GM23338 (cell line): ENCODE measurements around the gene SELENOS.

ENCODE experiments used
- CREB1 ChIP-seq: fragments of 250-450 bp; sonication (Bioruptor Pico); IDR thresholded peaks from 2 replicates; pipeline ENCODE4 v1.5.0; 2020; ENCODE audit warnings: low read depth, mild to moderate bottlenecking, moderate library complexity
- CTCF ChIP-seq, 2 experiments: fragments of 200-600 bp in 1 of 2; sonication (generic) in 1 of 2; conservative IDR thresholded peaks; 2 replicates each; pipeline versions ENCODE4 v1.5.1 to v1.6.1; 2016 to 2017; ENCODE audit warnings: antibody characterized with exemption in 2 of 2, low read depth in 2 of 2, mild to moderate bottlenecking in 2 of 2, moderate library complexity in 1 of 2
- EZH2 ChIP-seq: fragments of 200-600 bp; sonication (generic); IDR thresholded peaks from one replicate; pipeline ENCODE4 v1.8.0; 2017; ENCODE audit warnings: antibody characterized with exemption, mild to moderate bottlenecking, low read depth; ENCODE audit not compliant: unreplicated experiment
- REST ChIP-seq: IDR thresholded peaks from one replicate; pipeline ENCODE4 v1.6.1; 2018; ENCODE audit warnings: antibody characterized with exemption; ENCODE audit not compliant: unreplicated experiment

- no peak for TF ChIP-seq CTCF (conservative IDR thresholded peaks at IDR 0.05; ENCODE audit: low read depth in 2 of 2)
- no peak for TF ChIP-seq REST
- TF ChIP-seq EZH2: no peak
- TF ChIP-seq CREB1 (CRISPR knock-in tag): no peak
Measured at GRCh38 chr15:101326462-101327146, 49.3 kb upstream of the SELENOS start.
